Hematopoietic multipotent progenitor cell treated with erythropoietin and hydrocortisone succinate and interleukin-3 and kit ligand, for 8 days (in vitro differentiated cells): ENCODE data around the gene ADCY5.

ENCODE experiments used
- DNase-seq: peaks from one replicate; pipeline ENCODE4 v3.0.0-alpha.2; 2015

The ADCY5 gene

GRCh38 chr3:123405021-123405420, 43.9 kb downstream of the ADCY5 start:
- DNase-seq = no peak

GRCh38 chr3:123404391-123404790, 44.5 kb downstream of the ADCY5 start:
- DNase-seq = no peak

- no peak for DNase-seq
Observed at GRCh38 chr3:123401836-123402530, 46.9 kb downstream of the ADCY5 start.

GRCh38 chr3:123400169-123400568, 48.7 kb downstream of the ADCY5 start:
- no peak for DNase-seq

GRCh38 chr3:123399653-123400052, 49.2 kb downstream of the ADCY5 start:
- no peak for DNase-seq

- no peak for DNase-seq
Observed at GRCh38 chr3:123397921-123398785, 50.7 kb downstream of the ADCY5 start.

GRCh38 chr3:123397050-123397590, 51.8 kb downstream of the ADCY5 start:
- no peak for DNase-seq

DNA sequence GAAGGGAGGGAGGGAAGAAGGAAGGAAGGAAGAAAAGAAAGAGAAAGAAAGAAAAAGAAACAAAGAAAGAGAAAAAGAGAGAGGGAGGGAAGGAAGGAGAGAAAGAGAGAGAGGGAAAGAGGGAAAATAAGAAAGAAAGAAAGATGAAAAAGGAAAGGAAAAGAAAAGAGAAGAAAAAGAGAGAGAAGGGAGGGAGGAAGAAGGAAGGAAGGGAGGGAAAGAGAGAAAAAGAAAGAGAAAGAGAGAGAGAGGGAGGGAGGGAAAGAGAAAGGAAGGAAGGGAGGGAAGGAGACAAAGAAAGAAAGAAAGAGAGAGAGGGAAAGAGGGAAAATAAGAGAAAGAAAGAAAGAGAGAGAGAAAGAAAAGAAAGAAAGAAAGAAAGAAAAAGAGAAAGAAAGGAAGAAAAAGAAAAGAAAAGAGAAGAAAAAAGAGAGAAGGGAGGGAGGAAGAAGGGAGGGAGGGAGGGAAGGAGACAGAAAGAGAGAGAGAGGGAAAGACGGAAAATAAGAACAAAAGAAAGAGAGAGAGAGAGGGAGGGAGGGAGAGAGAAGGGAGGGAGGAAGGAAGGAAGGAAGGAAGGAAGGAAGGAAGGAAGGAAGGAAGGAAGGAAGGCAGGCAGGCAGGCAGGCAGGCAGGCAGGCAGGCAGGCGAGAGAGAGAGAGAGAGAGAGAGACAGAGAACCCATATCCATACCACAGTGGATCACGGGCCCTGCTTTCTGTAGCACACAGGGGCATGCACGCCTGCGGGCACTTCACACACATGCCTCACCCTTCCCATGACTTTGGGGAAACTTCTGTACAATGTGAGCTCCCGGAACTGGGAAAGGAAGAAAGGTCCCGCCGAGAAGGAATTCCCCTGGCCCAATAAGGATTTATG, 52.5 kb downstream of the ADCY5 start:
- no peak for DNase-seq

GRCh38 chr3:123395235-123395634, 53.7 kb downstream of the ADCY5 start:
- DNase-seq = no peak

GRCh38 chr3:123394391-123395020, 54.4 kb downstream of the ADCY5 start:
- no peak for DNase-seq

- DNase-seq = no peak
Observed at GRCh38 chr3:123392871-123393620, 55.8 kb downstream of the ADCY5 start.

DNA sequence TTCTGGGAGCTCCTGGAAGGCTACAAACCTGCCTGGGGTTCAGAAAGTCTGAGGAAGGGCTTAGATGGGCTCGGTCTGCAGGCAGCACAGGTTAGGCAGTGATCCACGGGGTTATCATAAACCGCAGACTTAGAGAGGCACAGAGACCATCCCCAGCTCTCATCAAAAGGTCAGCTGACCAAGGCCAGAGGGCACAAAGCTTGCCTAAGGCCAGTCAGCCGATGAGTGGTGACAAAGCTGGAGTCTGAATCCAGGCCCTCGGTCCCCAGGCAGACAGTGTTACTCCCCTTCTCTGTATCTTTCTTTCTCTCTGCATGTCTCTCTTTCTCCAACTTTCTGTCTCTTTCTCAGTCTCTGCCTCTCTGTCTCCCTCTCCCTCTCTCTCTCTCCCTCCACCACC, 56.5 kb downstream of the ADCY5 start:
- no peak for DNase-seq

- DNase-seq = no peak
Observed at GRCh38 chr3:123390865-123391600, 57.9 kb downstream of the ADCY5 start.

DNA sequence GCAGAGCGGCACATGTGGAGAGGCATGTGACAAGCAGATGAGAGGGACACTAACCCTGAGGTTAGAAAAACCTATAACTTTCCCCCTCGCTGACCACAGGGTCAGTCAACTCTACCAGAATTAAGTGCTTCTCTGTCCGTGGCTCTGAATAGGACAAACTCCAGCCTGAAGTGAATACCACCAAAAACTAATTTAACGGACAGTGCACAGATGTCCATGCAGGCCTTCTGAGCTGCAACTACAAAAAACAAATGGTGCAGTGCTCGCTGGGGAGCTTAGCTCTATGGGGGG, 59.3 kb downstream of the ADCY5 start:
- no peak for DNase-seq

DNA sequence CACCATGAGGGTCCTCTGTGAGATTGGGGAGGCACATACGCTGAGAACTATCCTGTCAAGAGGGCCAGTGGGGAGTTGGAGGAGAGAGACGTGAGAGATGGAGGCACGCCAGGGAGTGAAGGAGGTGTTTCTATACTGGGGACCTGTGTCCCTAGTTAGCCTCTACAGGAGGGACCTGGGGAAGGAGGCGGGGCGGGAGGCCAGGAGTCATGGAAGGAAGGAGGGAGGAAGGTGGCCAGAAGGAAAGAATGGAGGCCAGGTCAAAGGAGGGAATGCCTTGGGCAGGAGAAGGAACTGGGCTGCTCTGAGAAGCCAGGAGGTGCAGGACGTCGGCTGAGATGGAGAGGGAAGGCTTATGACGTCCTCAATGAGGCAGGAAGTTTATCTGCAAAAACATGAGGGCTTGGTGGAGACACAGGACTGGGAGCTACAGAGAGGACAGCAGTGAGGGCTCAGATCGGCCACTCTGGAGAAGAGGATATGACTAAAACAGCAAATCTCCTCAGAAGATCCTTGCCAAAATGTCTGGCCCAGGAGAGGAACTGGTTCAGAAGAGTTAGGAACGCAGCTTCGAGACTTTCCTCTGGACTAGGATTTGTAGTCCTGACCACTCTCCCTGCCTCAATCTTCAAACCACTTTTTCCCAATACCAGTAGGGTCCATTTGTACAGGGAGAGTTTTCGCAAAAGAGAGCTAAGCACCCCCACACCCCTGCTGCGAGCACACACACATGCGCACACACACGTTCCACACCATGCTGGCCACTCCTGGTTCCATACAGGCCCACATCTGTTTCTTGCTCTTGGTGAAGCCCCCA, 59.9 kb downstream of the ADCY5 start:
- no peak for DNase-seq

DNA sequence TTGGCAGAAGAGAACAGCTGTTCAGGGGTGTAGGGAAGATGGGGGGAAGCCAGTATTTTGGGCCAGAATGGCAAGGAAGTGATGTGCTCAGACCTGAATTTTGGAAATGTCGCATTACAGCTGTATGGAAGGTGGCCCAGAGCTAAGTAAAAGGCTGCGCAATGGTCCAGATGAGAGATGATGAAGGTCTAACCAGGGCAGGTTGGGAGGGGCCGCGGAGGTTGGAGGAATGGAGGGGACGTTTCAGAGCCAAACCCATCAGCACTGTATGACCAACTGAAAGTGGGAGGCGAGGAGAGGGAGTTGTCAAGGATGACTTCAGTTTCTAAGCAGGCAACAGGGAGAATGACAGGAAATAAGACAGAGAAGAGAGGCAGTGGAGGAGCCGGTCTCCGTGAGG, 60.8 kb downstream of the ADCY5 start:
- no peak for DNase-seq

- no peak for DNase-seq
Observed at GRCh38 chr3:123387532-123387931, 61.4 kb downstream of the ADCY5 start.

- no peak for DNase-seq
Observed at GRCh38 chr3:123386477-123387040, 62.3 kb downstream of the ADCY5 start.

- DNase-seq = no peak
Observed at GRCh38 chr3:123385981-123386380, 62.9 kb downstream of the ADCY5 start.

DNA sequence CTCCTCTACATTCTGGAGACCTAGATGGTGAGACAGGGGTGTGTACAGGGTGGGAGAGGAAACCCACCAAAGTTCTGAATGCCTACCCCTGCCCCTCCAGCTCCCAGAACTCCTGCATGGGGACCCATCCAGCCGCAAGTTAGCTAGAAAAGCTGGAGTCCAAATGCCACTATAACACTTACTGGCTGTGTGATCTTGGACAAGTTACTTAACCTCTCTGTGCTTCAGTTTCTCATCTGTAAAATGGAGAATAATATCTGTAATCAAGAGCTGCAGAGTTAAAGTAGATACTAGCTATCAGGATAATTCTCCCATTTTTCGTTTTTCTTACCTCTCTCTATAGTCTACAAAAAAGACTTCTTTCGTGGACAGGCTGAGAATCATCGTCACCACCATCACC, 63.4 kb downstream of the ADCY5 start:
- no peak for DNase-seq
